Naive thymus-derived CD8-positive, alpha-beta T cell (primary cell): Measurements from ENCODE around the gene ACSM2A. TPM values are rescaled to one million over a fixed set of nuclear protein-coding genes. Genes with fewer than 3 reads are reported as not detected.
"Not testable (repeated sequence)": the region's sequence is repeated elsewhere in the genome, so short reads cannot be mapped to it uniquely, and the experiment has no call there.

Experiments
- ATAC-seq, 2 donors: fragments of 150-1000 bp; cut with Tn5 transposase in 1 of 2; sonication (Bioruptor Pico), chemical (Tn5 transposase) in 1 of 2; 1 replicate in 1 of 2; 2 replicates in 1 of 2; pipeline ENCODE4 v1.10.0; 2021; ENCODE audit warnings: mild to moderate bottlenecking in 2 of 2, moderate library complexity in 2 of 2
- POLR2A ChIA-PET: fragments of 350-600 bp; sonication (Branson Sonifier 250); formaldehyde crosslinking; loops from one replicate; lab custom pipeline; 2021; ENCODE audit warnings: antibody characterized with exemption; lab: Charles Lee
- DNase-seq, 10 donors: peaks; one replicate each; pipeline versions ENCODE4 v3.0.0 to v3.0.0-alpha.2; 2020 to 2022
- H3K27ac Mint-ChIP-seq, 10 donors: one replicate each; pipeline ENCODE4 v1.8.0; 2020 to 2022; ENCODE audit warnings: mild to moderate bottlenecking in 10 of 10, mixed read lengths in 10 of 10, moderate library complexity in 4 of 10, inconsistent platforms in 1 of 10
- H3K27me3 Mint-ChIP-seq, 5 donors: one replicate each; pipeline ENCODE4 v1.8.0; 2021 to 2022; ENCODE audit warnings: mixed read lengths in 5 of 5
- H3K36me3 Mint-ChIP-seq, 3 donors: one replicate each; pipeline ENCODE4 v1.8.0; 2020 to 2022; ENCODE audit warnings: mixed read lengths in 3 of 3, mild to moderate bottlenecking in 2 of 3, inconsistent platforms in 1 of 3
- H3K4me1 Mint-ChIP-seq, 4 donors: one replicate each; pipeline ENCODE4 v1.8.0; 2021 to 2022; ENCODE audit warnings: mixed read lengths in 4 of 4
- H3K4me3 Mint-ChIP-seq, 10 donors: one replicate each; pipeline ENCODE4 v1.8.0; 2020 to 2022; ENCODE audit warnings: mild to moderate bottlenecking in 10 of 10, mixed read lengths in 10 of 10, moderate library complexity in 6 of 10, inconsistent platforms in 1 of 10
- H3K9me3 Mint-ChIP-seq, 9 donors: one replicate each; pipeline ENCODE4 v1.8.0; 2020 to 2022; ENCODE audit warnings: mixed read lengths in 9 of 9, mild to moderate bottlenecking in 3 of 9, inconsistent platforms in 1 of 9, moderate library complexity in 1 of 9
- polyA plus RNA-seq, 3 donors: library from polyadenylated mRNA; unstranded; fragments of 300-500 nt; fragmentation: Illumina TruSeq; gene quantifications; one replicate each; pipeline ENCODE4 v1.2.3, GENCODE V29; 2021
- total RNA-seq, 8 experiments: library from RNA in 2 of 8; stranded (reverse) in 2 of 8; gene quantifications; one replicate each; pipeline ENCODE4 v1.2.3 and lab custom pipeline; 2021 to 2026

The ACSM2A gene
- total and polyA plus RNA-seq, 5 experiments from 2014 or later, result not detected

GRCh38 chr16:20430480-20430879, 20.8 kb upstream of the ACSM2A start:
- H3K36me3 Mint-ChIP-seq, H3K27ac Mint-ChIP-seq, H3K9me3 Mint-ChIP-seq, H3K4me3 Mint-ChIP-seq, DNase-seq, POLR2A ChIA-PET, ATAC-seq, H3K4me1 Mint-ChIP-seq: not testable (repeated sequence)
- H3K27me3 Mint-ChIP-seq, result peaks cover 0 to 12% (median 6%) of the 10 kb centered on the region in 5 donors

GRCh38 chr16:20430948-20431347, 20.4 kb upstream of the ACSM2A start:
- H3K36me3 Mint-ChIP-seq, result no peaks in the 10 kb centered on the region
- no peak overlapping the region for H3K27ac Mint-ChIP-seq
- H3K27me3 Mint-ChIP-seq, result peaks cover 0 to 12% (median 6%) of the 10 kb centered on the region in 5 donors
- H3K4me1 Mint-ChIP-seq, result no peaks in the 10 kb centered on the region
- H3K9me3 Mint-ChIP-seq, result no peaks in the 10 kb centered on the region
- H3K4me3 Mint-ChIP-seq, result no peak overlapping the region
- POLR2A ChIA-PET, result no interaction called here
- ATAC-seq (no peak), DNase-seq (no peak)

- H3K4me1 Mint-ChIP-seq, H3K27ac Mint-ChIP-seq, H3K36me3 Mint-ChIP-seq, H3K9me3 Mint-ChIP-seq, H3K27me3 Mint-ChIP-seq, ATAC-seq, POLR2A ChIA-PET, DNase-seq, H3K4me3 Mint-ChIP-seq: not testable (repeated sequence)
These were observed 12.4 kb upstream of the ACSM2A start for GRCh38 chr16:20438950-20439349.

- H3K4me3 Mint-ChIP-seq, H3K27me3 Mint-ChIP-seq, POLR2A ChIA-PET, H3K9me3 Mint-ChIP-seq, H3K4me1 Mint-ChIP-seq, ATAC-seq, H3K27ac Mint-ChIP-seq, DNase-seq, H3K36me3 Mint-ChIP-seq: not testable (repeated sequence)
These were observed 11.5 kb upstream of the ACSM2A start for GRCh38 chr16:20439820-20440231.

GRCh38 chr16:20440731-20441130, 10.6 kb upstream of the ACSM2A start:
- H3K4me3 Mint-ChIP-seq, H3K27ac Mint-ChIP-seq, ATAC-seq, POLR2A ChIA-PET, DNase-seq, H3K9me3 Mint-ChIP-seq, H3K36me3 Mint-ChIP-seq, H3K27me3 Mint-ChIP-seq, H3K4me1 Mint-ChIP-seq: not testable (repeated sequence)

GRCh38 chr16:20441191-20441590, 10.1 kb upstream of the ACSM2A start:
- ATAC-seq (no peak), DNase-seq (no peak)
- POLR2A ChIA-PET, result no interaction called here
- Mint-ChIP-seq H3K36me3 (no peaks in the 10 kb centered on the region), H3K4me1 (no peaks in the 10 kb centered on the region), H3K27ac (no peak overlapping the region), H3K27me3 (peaks cover 0 to 7% (median 0%) of the 10 kb centered on the region in 5 donors), H3K4me3 (no peak overlapping the region), H3K9me3 (no peaks in the 10 kb centered on the region)

GRCh38 chr16:20441859-20442258, 9.5 kb upstream of the ACSM2A start:
- H3K9me3 Mint-ChIP-seq, H3K27me3 Mint-ChIP-seq, H3K4me3 Mint-ChIP-seq, H3K36me3 Mint-ChIP-seq, H3K27ac Mint-ChIP-seq, H3K4me1 Mint-ChIP-seq, ATAC-seq, DNase-seq, POLR2A ChIA-PET: not testable (repeated sequence)

GRCh38 chr16:20446652-20447393, 4.5 kb upstream of the ACSM2A start:
- H3K27ac Mint-ChIP-seq, H3K36me3 Mint-ChIP-seq, H3K9me3 Mint-ChIP-seq, H3K4me3 Mint-ChIP-seq, H3K4me1 Mint-ChIP-seq, H3K27me3 Mint-ChIP-seq, DNase-seq, ATAC-seq, POLR2A ChIA-PET: not testable (repeated sequence)

GRCh38 chr16:20453633-20454032, 2.3 kb downstream of the ACSM2A start:
- POLR2A ChIA-PET, H3K4me3 Mint-ChIP-seq, H3K27ac Mint-ChIP-seq, ATAC-seq, H3K27me3 Mint-ChIP-seq, DNase-seq, H3K9me3 Mint-ChIP-seq, H3K36me3 Mint-ChIP-seq, H3K4me1 Mint-ChIP-seq: not testable (repeated sequence)

- H3K4me3 Mint-ChIP-seq, DNase-seq, H3K4me1 Mint-ChIP-seq, ATAC-seq, H3K36me3 Mint-ChIP-seq, H3K27me3 Mint-ChIP-seq, POLR2A ChIA-PET, H3K27ac Mint-ChIP-seq, H3K9me3 Mint-ChIP-seq: not testable (repeated sequence)
These were observed 7.9 kb downstream of the ACSM2A start for GRCh38 chr16:20459227-20459626.

- DNase-seq, H3K27ac Mint-ChIP-seq, ATAC-seq, POLR2A ChIA-PET, H3K4me1 Mint-ChIP-seq, H3K36me3 Mint-ChIP-seq, H3K4me3 Mint-ChIP-seq: not testable (repeated sequence)
- H3K9me3 Mint-ChIP-seq, result peaks cover 0 to 11% (median 2%) of the 10 kb centered on the region in 9 donors
- peaks cover 0 to 12% (median 0%) of the 10 kb centered on the region in 5 donors for H3K27me3 Mint-ChIP-seq
These were observed 9.0 kb downstream of the ACSM2A start for GRCh38 chr16:20460313-20460712.

GRCh38 chr16:20468954-20469353, 17.6 kb downstream of the ACSM2A start:
- H3K4me3 Mint-ChIP-seq, POLR2A ChIA-PET, DNase-seq, H3K4me1 Mint-ChIP-seq, H3K27ac Mint-ChIP-seq, H3K36me3 Mint-ChIP-seq, ATAC-seq: not testable (repeated sequence)
- peaks cover 0 to 16% (median 8%) of the 10 kb centered on the region in 5 donors for H3K27me3 Mint-ChIP-seq
- peaks cover 0 to 19% (median 8%) of the 10 kb centered on the region in 9 donors for H3K9me3 Mint-ChIP-seq

- H3K4me3 Mint-ChIP-seq, H3K4me1 Mint-ChIP-seq, H3K27ac Mint-ChIP-seq, DNase-seq, H3K36me3 Mint-ChIP-seq, ATAC-seq, POLR2A ChIA-PET: not testable (repeated sequence)
- H3K27me3 Mint-ChIP-seq, result peaks cover 0 to 11% (median 8%) of the 10 kb centered on the region in 5 donors
- H3K9me3 Mint-ChIP-seq, result peaks cover 0 to 17% (median 10%) of the 10 kb centered on the region in 9 donors
These were observed 18.6 kb downstream of the ACSM2A start for GRCh38 chr16:20469930-20470329.

- H3K4me3 Mint-ChIP-seq, H3K27ac Mint-ChIP-seq, ATAC-seq, POLR2A ChIA-PET, DNase-seq, H3K36me3 Mint-ChIP-seq, H3K4me1 Mint-ChIP-seq: not testable (repeated sequence)
- Mint-ChIP-seq H3K9me3 (peaks cover 0 to 17% (median 10%) of the 10 kb centered on the region in 9 donors), H3K27me3 (peaks cover under 1 to 11% (median 8%) of the 10 kb centered on the region in 5 donors)
These were observed 19.4 kb downstream of the ACSM2A start for GRCh38 chr16:20470732-20471131.
